Prostate gland (tissue), 2 donors: Measurements from ENCODE around the gene SPC24. TPM values are rescaled to one million over a fixed set of nuclear protein-coding genes. Genes with fewer than 3 reads are reported as not detected.
A peak's percentile ranks its signal among the peaks of the same experiment; 100 is the strongest.
"Not testable (repeated sequence)": the region's sequence is repeated elsewhere in the genome, so short reads cannot be mapped to it uniquely, and the experiment has no call there.

Experiments
- DNase-seq: peaks from one replicate; pipeline ENCODE4 v3.0.0-alpha.2; 2019; ENCODE audit warnings: low spot score
- H3K27ac ChIP-seq, 2 donors: fragments of 200-600 bp; sonication (generic); 2 replicates each; pipeline ENCODE4 v1.5.1; 2017 to 2019
- H3K27me3 ChIP-seq: fragments of 200-600 bp; sonication (generic); replicated peaks from 2 replicates; pipeline ENCODE4 v1.5.1; 2019; ENCODE audit not compliant: insufficient read depth
- H3K36me3 ChIP-seq, 2 donors: fragments of 200-600 bp; sonication (generic); 1 replicate in 1 of 2; 2 replicates in 1 of 2; pipeline versions ENCODE4 v1.5.1 to v1.8.1; 2017 to 2019
- H3K4me1 ChIP-seq: fragments of 200-600 bp; sonication (generic); replicated peaks from 2 replicates; pipeline ENCODE4 v1.5.1; 2019
- H3K4me3 ChIP-seq, 2 donors: fragments of 200-600 bp; sonication (generic); 2 replicates each; pipeline ENCODE4 v1.5.1; 2017 to 2019
- H3K9me3 ChIP-seq: fragments of 200-600 bp; sonication (generic); 2 replicates; pipeline ENCODE4 v1.5.1; 2017
- POLR2A ChIP-seq: fragments of 450-650 bp; IDR thresholded peaks from one replicate; pipeline ENCODE4 v1.6.1; 2016; ENCODE audit warnings: antibody characterized with exemption, mild to moderate bottlenecking
- POLR2AphosphoS5 ChIP-seq: sonication (generic); formaldehyde crosslinking; IDR thresholded peaks from one replicate; pipeline ENCODE4 v1.6.1; 2017; ENCODE audit warnings: antibody characterized with exemption
- WGBS: methylation state at CpG from one replicate; pipeline ENCODE4 v1.1.5; 2018; 5-methylcytosine and 5-hydroxymethylcytosine counted together
- intact Hi-C: fragments of 100-400 bp; cut with DNase I; formaldehyde crosslinking; loops from one replicate; pipeline ENCODE4 v1.14.2; 2022
- total RNA-seq, 2 donors: library from RNA; depleted of rRNA; stranded (reverse); fragments of >200 nt; gene quantifications; one replicate each; pipeline ENCODE4 v1.1.0, GENCODE V29; 2016
- TF ChIP-seq, protein P1 (sequence below), 4 experiments: fragments of 200-600 bp in 2 of 4; fragments of 450-650 bp in 2 of 4; sonication (generic) in 2 of 4; IDR thresholded peaks; 1 replicate in 3 of 4; 2 replicates in 1 of 4; pipeline ENCODE4 v1.5.1; 2016 to 2019; ENCODE audit warnings: antibody characterized with exemption in 4 of 4, mild to moderate bottlenecking in 2 of 4, moderate library complexity in 2 of 4

Gene SPC24
- total RNA-seq, 2 donors from 2014 or later: 0.73 to 5.0 TPM

GRCh38 chr19:11187441-11187840 lies 31.9 kb upstream of the SPC24 start:
- no peak for DNase-seq
- Histone ChIP-seq H3K4me3 (no peak overlapping the region), H3K4me1 (no peaks in the 10 kb centered on the region), H3K27me3 (no peaks in the 10 kb centered on the region), H3K36me3 (no peaks in the 10 kb centered on the region), H3K27ac (peak overlapping the region; percentile 2 to 53), H3K9me3 (no peaks in the 10 kb centered on the region)
- intact Hi-C loops: no loop called here
- WGBS: 86% methylated on average over 9 of the region's 9 CpGs
- TF ChIP-seq POLR2A: no peak
- TF ChIP-seq POLR2AphosphoS5: no peak
- TF ChIP-seq, protein P1, sequence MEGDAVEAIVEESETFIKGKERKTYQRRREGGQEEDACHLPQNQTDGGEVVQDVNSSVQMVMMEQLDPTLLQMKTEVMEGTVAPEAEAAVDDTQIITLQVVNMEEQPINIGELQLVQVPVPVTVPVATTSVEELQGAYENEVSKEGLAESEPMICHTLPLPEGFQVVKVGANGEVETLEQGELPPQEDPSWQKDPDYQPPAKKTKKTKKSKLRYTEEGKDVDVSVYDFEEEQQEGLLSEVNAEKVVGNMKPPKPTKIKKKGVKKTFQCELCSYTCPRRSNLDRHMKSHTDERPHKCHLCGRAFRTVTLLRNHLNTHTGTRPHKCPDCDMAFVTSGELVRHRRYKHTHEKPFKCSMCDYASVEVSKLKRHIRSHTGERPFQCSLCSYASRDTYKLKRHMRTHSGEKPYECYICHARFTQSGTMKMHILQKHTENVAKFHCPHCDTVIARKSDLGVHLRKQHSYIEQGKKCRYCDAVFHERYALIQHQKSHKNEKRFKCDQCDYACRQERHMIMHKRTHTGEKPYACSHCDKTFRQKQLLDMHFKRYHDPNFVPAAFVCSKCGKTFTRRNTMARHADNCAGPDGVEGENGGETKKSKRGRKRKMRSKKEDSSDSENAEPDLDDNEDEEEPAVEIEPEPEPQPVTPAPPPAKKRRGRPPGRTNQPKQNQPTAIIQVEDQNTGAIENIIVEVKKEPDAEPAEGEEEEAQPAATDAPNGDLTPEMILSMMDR (IDR thresholded peaks at IDR 0.05): no peak

DNA sequence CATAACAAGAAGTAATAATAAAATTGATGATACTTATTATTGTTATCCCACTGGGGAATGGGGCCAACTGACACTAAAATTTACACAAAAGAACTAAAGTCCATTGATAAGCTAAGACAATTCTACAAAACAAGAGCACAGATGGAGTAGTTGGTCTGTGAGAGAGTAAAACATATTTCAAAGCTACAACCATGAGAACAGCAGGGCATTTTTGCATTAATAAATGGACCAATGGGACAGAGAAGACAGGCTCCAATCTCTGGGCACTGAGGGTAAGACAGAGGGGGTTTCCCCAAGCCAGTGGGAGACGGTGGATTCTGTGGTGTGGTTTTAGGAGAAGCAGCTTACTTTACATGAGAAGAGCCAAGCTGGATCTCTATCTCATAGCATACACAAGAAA lies 27.4 kb upstream of the SPC24 start:
- H3K36me3 ChIP-seq: no peaks in the 10 kb centered on the region
- no peaks in the 10 kb centered on the region for H3K27me3 ChIP-seq
- no peaks in the 10 kb centered on the region for H3K9me3 ChIP-seq
- H3K4me1 ChIP-seq: no peaks in the 10 kb centered on the region
- intact Hi-C loops: no loop called here
- no peak for TF ChIP-seq POLR2A
- no peak for TF ChIP-seq POLR2AphosphoS5
- TF ChIP-seq, protein P1 (IDR thresholded peaks at IDR 0.05): no peak
- DNase-seq: no peak
- H3K4me3 ChIP-seq: no peak overlapping the region
- WGBS: 91% methylated on average over 1 of the region's 1 CpG
- H3K27ac ChIP-seq: no peak overlapping the region

DNA sequence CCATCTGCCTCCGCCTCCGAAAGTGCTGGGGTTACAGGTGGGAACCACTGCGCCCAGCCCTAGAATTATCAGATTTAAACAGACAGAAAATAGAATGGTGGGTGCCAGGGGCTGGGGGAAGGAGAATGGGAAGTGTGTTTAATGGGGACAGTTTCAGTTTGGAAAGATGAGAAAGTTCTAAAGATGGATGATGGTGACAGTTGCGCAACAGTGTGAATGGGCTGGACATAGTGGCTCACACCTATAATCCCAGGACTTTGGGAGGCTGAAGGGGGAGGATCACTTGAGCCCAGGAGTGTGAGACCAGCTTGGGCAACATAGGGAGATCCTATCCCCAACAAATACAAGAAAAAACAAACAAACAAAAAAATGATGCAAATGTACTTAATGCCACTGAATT lies 25.9 kb upstream of the SPC24 start:
- Histone ChIP-seq H3K27ac (no peak overlapping the region), H3K27me3 (no peaks in the 10 kb centered on the region), H3K36me3 (peaks cover 0 to 2% of the 10 kb centered on the region in 2 donors), H3K9me3 (no peaks in the 10 kb centered on the region), H3K4me3 (no peak overlapping the region), H3K4me1 (no peaks in the 10 kb centered on the region)
- WGBS: 84% methylated on average over 4 of the region's 4 CpGs
- DNase-seq: no peak
- intact Hi-C loops: no loop called here
- TF ChIP-seq, protein P1 (IDR thresholded peaks at IDR 0.05): no peak
- TF ChIP-seq POLR2A: no peak
- TF ChIP-seq POLR2AphosphoS5: no peak

DNA sequence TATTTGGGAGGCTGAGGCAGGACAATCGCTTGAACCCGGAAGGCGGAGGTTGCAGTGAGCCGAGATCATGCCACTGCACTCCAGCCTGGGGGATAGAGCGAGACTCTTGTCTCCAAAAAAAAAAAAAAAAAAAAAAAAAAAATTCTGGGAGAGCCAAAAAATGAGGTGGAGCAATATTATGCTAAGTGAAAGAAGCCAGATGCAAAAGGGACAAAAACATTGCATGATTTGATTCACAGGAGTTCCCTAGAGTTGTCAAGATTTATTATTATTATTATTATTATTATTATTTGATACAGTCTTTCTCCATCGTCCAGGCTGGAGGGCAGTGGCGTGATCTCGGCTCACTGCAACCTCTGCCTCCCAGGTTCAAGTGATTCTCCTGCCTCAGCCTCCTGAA lies 25.4 kb upstream of the SPC24 start:
- DNase-seq, H3K4me3 ChIP-seq, H3K36me3 ChIP-seq, H3K4me1 ChIP-seq, H3K27me3 ChIP-seq, H3K9me3 ChIP-seq, intact Hi-C loops: not testable (repeated sequence)
- 80% methylated on average over 8 of the region's 8 CpGs for WGBS
- H3K27ac ChIP-seq: peak overlapping the region in 1 of 2 donors; percentile 36

DNA sequence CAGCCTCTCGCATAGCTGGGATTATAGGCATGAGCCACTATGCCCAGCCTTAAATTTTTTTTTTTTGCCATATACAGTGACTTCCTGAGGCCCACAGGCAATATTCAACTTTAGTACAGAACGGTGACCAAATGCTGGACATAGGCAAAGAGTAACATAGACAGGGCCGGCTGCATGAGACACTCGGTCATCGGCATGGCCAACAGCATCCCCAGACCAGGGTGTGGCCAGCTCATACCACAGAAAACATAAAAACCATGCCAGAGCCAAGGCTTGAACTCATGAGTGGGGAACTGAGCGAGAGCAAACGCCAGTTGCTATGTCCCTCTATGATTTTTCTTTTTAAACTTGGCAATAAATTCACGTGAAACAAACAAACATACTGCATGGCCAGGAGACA lies 24.8 kb upstream of the SPC24 start:
- Histone ChIP-seq H3K27ac (peak overlapping the region; percentile 23 to 36), H3K4me3 (no peak overlapping the region), H3K36me3 (peaks cover 0 to 11% of the 10 kb centered on the region in 2 donors), H3K9me3 (no peaks in the 10 kb centered on the region), H3K27me3 (no peaks in the 10 kb centered on the region), H3K4me1 (no peaks in the 10 kb centered on the region)
- TF ChIP-seq POLR2A (no peak), POLR2AphosphoS5 (no peak)
- TF ChIP-seq, protein P1 (IDR thresholded peaks at IDR 0.05): no peak
- no peak for DNase-seq
- 58% methylated on average over 8 of the region's 8 CpGs for WGBS
- intact Hi-C loops: no loop called here
